Endothelial cell of hepatic sinusoid (primary cell): Measurements from ENCODE around the gene SEH1L.

ENCODE experiments used
- in situ Hi-C: cut with HindIII; loops from 2 replicates; pipeline ENCODE4 v1.10.0; 2017; ENCODE audit warnings: low sequenced_read_pairs

The SEH1L gene, protein sequence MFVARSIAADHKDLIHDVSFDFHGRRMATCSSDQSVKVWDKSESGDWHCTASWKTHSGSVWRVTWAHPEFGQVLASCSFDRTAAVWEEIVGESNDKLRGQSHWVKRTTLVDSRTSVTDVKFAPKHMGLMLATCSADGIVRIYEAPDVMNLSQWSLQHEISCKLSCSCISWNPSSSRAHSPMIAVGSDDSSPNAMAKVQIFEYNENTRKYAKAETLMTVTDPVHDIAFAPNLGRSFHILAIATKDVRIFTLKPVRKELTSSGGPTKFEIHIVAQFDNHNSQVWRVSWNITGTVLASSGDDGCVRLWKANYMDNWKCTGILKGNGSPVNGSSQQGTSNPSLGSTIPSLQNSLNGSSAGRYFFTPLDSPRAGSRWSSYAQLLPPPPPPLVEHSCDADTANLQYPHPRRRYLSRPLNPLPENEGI

DNA sequence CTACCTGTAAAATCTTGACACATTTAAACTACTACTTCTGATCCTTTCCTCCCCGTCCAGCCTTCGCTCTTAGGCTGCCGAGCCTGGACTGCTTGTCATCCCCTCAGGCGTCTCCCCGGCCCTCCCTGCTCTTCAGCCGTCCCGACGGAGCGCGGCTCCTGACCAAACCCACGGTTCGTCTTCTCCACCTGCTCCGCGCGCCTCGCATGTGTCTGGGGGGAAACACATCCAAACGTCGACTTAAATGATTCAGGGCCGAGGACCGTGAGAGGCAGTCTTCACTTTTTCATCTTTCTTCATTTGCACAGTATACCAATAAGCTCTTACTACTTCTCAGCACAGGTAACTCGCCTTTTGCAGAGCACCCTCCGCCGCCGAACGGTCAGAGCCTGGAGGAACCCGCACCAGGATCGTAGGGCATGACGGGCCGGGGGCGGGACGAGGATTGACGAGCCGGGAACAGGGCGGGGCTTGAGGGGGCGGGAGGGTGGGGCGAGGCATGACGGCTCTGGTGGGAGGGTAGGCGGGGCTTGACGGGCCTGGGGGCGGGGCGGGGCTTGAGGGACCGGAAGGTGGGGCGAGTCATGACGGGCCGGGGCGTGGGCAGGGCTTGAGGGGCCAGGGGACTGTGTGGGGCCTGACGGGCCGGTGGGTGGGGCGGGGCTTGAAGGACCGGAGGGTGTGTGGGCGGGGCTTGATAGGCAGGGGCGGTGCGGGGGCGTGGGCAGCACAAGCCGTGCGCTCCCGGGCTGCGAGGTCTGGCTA lies at the start of gene SEH1L:
Gene SEH1L (plus strand): TSS at position 727 of the 765 bp plus-strand sequence. CDS start 111 bp downstream, outside the sequence.
- in situ Hi-C loops: no loop called here

DNA sequence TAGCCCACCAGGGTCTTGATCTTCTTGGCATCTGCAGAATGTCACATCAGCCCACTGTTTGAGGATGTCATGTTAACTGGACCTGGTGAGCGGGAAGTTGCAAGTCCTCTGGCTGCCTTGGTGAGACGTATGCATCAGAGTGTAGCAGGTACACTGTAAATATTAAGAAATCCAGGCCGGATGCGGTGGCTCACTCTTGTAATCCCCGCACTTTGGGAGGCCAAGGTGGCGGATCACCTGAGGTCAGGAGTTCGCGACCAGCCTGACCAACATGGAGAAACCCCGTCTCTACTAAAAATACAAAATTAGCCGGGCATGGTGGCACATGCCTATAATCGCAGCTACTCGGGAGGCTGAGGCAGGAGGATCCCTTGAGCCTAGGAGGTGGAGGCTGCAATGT lies 46.6 kb upstream of the SEH1L start:
- in situ Hi-C loops: loop anchor here (5.0 kb wide), 1 partner anchor 99 kb away; no protein-coding TSS in a partner anchor

DNA sequence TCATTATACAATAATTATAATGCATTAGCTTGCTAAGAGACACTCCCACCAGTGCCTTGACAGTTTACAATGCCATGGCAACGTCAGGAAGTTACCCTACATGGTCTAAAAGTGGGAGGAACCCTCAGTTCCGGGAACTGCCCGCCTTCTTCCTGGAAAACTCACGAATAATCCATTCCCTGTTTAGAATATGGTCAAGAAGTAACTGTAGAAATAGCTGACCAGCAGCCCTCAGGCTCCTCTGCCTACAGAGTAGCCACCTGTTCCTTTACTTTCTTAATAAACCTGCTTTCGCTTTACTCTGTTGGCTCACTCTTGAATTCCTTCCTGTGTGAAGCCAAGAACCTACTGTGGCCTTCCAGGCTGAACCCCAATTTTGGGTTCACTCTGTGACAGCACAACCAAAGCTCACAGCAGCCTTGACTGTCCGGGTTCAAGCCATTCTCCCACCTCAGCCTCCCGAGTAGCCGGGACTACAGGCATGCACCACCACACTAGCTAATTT lies 43.7 kb upstream of the SEH1L start:
- in situ Hi-C loops: loop anchor here (5.0 kb wide), 1 partner anchor 102 kb away; no protein-coding TSS in a partner anchor

DNA sequence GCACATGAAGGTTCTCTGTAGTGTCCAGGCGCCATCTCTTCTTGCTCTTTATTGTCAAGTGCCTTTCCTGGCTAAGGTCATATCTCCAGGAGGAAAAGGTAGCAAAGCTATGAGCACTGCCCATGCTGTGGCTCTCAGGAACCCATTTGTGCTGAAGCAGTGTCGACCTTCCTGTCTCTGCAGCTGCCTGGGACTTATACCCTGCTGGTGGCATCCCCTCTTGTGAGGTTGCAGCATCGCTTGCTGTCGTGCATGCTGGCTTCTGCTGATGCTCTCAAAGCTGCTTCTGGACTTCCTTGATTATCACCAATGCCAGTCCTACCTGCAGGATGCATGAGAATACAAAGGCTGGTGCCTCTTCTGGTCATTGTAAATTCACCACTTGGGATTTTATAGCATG lies 41.7 kb upstream of the SEH1L start:
- in situ Hi-C loops: no loop called here

DNA sequence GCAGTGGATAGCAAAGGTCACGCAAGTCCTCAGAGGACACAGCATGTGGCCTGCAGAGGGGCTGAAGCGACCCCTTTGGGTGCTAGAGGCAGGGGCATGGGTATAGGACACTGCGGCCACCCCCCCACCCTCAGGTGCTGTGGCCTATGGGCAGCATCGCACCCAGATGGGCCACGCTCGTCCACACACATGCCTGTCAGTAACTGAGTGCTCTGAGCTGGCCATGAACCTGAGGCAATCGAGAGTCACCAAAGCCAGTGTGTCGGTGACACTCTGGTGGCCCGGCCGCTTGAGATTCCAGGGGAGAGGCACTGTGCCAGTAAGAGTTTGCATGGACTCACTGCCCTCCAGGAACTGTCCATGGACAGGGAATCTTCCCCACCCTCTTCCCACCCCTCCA lies 41.0 kb upstream of the SEH1L start:
- in situ Hi-C loops: no loop called here

DNA sequence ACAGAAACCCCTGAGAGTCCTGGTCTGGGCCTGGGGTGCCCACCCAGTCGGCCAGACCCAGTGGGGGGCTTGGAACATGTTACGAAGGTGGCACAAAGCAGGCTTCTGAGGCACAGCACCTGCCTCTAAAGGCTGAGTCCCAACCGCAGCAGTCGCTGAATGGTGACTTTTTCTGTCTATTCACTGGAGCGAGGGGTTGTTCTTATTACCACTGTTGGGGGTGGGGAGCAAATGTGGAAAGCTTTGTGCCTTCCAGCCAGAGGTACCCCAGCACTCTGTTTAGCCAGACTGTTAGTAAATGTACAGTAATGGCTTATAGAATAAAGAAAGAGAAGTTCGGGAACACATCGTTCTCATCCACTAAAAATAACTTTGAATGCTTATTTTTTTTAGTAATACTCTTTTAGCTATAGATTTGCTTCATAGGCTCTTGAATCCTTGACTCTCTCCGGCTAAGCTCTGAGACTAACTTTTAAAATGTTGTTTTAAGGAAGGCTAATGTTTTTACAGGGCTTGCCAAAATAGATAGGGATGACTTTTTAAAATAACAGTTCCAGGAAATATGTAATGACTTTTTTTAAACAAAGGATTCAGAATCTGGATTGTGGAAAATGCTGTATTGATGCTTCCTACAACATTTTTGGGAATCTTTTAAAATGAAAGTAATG lies 40.4 kb upstream of the SEH1L start:
- in situ Hi-C loops: no loop called here

DNA sequence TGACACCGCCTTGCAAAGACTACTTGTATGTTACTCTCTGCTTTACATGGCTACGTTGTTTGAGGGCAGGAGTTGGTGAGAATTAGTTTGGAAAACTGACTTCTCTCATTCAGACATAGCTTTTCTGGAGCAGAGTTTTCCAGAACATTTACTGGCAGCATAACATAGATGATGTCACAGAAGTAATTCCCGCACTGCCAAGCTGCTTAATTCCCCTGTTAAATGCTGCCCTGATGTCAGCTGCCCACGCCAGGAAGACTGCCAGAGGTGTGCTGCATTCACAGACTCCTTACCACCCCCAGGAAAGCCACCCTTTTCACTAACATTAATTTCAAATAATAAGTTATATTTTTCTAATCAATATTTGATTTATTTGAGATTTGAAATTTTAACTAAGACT lies 39.1 kb upstream of the SEH1L start:
- in situ Hi-C loops: no loop called here

DNA sequence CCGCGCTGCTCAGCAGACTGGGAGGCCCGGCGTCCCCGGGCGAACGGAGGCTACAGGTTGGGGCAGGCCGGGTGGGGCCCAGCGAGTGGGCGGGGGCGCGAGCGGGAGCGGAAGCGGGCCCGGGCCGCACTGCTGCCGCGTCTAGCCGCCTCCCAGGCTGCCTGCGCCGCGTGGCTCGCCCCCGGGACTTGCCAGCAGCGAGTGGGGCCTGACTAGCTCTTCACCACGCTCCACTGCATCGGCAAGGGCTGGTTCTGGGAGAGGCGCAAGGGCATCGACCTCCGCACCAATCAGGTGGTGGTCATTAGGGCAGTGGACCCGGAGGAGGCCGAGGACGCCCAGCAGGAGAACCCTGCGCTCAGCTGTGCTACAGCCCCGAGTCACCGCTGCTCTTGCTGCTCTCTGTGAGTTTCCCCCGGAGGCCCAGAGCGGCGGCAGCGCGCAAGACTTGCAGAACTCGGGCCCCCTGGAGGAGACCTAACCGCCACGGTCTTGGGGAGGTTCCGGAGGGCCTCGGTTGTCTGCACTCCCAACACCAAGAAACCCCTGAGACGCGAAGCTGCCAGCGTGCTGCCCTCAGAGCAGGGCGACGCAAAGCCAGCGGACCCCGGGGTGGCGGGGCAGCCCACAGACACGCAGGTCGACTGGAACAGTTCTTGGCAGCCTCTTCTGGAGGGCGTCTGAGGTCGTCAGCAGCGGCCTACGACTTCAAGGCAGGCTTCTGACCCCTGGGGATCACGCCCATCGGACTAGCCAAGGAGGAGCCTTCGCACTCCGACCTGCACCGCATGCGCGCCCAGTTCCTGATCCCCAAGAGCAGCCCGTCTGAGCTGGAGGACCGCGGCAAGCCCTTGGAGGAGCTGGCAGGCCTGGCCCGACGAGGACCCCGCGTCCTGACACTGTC lies 36.5 kb upstream of the SEH1L start:
- in situ Hi-C loops: no loop called here

DNA sequence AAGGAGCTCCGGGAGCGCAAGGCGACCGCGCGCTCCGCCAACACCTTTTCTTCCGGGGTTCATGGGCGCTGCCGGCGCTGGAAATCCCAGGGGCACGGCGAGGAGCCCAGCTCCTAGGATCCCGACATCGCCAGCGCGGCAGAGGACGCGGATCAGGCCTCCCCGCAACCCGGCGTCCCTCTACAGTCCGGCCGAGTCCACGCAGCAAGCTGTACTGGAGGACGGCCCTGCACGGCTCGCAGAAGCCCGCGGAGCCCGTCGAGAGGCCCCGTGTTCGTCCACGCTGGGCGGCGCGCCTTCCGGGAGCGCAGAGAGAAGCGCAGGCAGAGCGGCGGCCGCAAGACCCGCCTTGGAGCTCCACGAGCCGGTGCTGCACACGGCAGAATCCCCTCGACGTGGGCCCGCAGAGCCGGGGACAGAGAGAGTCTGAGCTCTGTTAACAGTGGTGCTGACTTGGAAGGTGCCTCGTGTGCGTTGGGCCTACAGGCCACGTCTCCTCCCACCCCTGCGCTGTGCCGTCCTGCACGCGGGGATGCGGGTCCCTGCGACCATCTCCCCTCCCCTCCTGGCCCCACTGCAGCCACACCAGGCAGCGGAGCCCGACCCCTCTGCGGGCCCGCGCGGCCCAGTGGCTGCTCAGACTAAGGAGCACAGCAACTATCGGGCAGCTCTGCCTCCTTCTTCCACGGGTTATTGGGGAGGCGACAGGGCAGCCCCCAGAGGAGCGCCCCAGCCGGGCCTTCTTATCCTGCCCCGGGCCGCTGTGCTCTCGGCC lies 35.7 kb upstream of the SEH1L start:
- in situ Hi-C loops: no loop called here

DNA sequence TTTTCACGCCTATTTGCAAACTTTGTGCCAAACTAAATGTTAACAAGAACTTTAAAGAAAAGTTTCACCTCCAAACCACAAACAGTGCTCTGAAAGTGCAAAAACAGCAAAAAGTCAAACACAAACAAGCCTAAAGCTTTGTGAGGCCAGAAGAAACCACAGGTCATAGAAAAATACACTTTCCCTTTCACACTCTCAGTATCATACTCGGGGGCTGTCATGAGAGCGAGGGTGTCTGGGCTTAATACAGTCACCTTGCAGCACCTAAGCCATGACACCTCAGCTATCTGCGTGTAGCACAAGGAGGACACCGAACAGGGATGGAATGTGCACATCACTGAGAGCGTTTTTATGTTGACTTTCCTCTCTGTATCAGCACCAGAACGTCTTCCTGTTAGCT lies 26.6 kb upstream of the SEH1L start:
- in situ Hi-C loops: no loop called here

DNA sequence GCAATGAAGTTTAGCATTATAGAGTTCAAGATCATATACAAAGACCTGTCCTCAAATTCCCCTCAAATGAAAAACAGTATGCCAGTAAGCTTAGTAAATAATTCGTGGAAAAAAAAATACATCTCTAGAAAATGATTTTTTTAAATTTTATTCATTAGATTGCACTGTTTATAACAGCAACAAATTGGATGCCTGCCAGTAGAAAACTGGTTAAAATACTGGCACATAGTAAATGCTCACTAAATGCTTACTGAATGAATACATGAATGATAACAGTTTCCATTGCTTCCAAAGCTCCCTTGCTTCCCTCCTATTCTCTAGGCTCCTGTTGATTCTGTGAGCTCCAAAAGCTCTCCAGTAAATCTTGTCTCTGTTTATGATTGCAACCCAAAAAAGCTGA lies 25.5 kb upstream of the SEH1L start:
- in situ Hi-C loops: no loop called here

DNA sequence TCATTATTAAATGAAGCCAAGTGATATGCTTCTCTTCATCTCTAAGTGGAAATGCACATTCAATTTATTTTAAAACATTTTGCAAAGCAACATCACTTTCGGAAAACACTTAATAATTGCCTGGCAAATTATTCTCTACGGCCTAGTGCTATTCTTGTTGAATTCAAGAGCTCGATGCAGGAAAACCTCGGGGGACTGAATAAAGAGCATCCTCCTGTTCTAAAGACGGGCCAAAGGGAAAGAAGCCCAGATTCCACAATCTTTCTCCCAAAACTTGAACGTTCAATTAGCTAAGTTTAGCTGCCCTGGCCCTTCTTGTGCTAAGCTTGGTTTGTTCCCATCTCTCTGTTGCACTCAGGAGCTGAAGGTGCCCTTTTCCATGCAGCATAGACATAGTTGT lies 23.2 kb upstream of the SEH1L start:
- in situ Hi-C loops: loop anchor here (5.0 kb wide), 1 partner anchor 182 kb away; no protein-coding TSS in a partner anchor

DNA sequence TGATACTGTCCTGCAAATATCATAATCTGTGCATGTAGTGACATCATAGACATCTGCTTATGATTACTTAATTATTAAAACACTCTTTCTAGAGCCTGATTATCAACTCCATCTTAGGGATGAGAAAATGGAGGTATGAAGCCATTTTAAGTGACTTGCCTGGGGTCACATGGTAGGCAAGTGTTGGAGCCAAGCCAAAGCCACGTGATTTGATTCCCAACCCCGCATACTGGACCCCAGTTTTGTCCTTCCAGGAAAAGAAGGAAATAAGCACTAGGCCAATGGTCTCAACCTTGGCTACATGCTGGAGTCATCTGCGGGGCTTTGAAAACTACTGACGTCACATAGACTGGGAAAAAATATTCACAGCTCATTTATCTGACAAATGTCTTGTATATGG lies 19.6 kb upstream of the SEH1L start:
- in situ Hi-C loops: loop anchor here (5.0 kb wide), 1 partner anchor 186 kb away; no protein-coding TSS in a partner anchor

DNA sequence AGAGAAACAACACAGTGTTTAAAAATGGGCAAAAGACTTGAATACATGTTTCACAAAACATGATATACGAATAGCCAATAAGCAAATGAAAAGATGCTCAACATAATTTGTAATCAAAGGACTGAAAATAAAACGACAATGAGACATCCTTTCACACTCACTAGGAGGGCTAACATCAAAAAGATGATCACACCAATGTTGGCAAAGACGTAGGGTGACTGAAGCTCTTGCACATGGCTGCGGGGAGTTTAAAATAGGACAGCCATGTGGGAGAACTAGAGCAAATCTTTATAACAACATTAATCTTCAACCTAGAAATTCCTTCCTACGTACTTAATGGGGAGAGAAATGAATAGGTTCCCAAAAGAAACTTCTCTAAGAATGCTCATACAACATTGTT lies 19.2 kb upstream of the SEH1L start:
- in situ Hi-C loops: loop anchor here (5.0 kb wide), 1 partner anchor 186 kb away; no protein-coding TSS in a partner anchor

DNA sequence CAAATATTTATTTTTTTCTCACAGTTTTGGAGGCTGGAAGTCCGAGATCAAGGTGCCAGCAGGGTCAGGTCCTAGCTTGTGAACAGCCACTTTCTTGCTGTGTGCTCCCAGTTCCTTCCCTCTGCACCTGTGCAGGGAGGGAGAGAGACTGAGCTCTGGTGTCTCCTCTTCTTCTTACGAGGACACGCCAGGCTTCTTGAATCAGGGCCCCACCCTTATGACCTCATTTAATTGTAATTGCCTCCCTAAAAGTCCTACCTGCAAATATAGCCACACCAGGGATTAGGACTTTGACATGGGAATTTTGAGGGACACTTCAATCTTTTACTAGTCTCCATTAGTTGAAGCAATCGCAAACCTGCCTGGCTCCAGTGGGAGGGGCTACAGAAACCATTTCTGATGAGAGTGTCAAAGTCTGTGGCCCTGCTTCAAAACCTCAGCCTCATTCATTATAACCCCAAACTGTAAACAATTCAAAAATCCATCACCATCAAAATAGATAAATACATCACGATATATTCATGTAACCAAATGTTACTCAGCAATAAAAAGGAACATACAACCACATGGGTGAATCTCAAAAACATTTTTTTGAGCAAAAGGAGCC lies 18.2 kb upstream of the SEH1L start:
- in situ Hi-C loops: loop anchor here (5.0 kb wide), 1 partner anchor 187 kb away; no protein-coding TSS in a partner anchor

DNA sequence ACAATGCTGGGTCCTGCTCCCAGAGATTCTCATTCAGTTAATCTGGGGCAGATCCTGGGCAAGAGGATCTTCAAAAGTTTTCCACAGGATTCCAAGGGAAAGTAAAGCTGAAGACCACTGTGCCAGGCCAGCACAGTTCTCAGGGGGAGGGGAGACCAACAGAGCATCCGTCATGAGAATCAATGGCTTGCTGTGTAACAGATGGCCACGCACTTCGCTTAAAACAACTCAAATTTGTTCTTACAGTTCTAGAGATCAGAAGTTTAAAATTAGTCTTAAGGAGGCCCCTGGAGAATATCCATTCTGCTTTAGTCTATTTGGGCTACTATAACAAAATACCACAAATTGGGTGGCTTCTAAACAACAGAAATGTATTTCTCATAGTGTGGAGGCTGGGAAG lies 17.4 kb upstream of the SEH1L start:
- in situ Hi-C loops: no loop called here

DNA sequence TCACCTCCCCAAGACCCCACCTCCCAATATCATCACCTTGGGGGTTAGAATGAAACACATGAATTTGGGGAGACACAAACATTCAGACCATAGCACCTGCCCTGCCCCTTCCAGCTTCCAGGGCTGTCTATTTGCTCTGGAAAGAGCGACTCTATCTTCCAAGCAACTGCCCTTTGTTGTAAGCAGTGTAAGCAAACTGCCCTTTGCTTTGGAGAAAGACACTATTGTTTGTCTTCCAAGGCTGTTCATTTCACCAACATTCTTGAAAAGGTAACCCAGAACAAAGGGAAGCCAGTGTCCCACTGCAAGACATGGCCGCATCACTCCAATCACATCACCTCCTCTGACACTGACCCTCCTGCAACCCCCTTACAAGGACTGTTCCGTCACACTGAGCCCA lies 16.9 kb upstream of the SEH1L start:
- in situ Hi-C loops: no loop called here

DNA sequence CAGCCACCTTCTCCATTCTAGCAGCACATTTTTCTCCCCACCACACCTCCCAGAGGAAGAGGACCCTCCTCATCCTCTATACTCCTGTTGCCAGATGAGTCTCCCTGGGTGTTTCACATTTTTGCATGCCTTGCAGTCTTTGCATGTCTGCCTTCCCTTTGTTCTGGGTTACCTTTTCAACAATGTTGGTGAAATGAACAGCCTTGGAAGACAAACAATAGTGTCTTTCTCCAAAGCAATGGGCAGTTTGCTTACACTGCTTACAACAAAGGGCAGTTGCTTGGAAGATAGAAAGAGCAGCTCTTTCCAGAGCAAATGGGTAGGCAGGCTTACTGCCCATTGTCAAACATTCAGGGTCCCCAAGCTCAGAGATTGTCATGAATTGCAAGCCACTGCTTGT lies 14.5 kb upstream of the SEH1L start:
- in situ Hi-C loops: no loop called here
